WTC11 (cell line): ENCODE data around the gene SLC5A2.

ENCODE experiments used
- JUN ChIP-seq: sonication (generic); formaldehyde crosslinking; IDR thresholded peaks from 2 replicates; pipeline ENCODE4 v1.8.0; 2023; ENCODE audit warnings: mild to moderate bottlenecking, missing genetic modification reagents
- NFE2L1 ChIP-seq: sonication (generic); formaldehyde crosslinking; IDR thresholded peaks from 2 replicates; pipeline ENCODE4 v1.8.1; 2023; ENCODE audit warnings: missing genetic modification reagents
- NFYB ChIP-seq: sonication (generic); formaldehyde crosslinking; conservative IDR thresholded peaks from 2 replicates; pipeline ENCODE4 v1.8.0; 2022; ENCODE audit warnings: low read depth, missing genetic modification reagents
- RELA ChIP-seq: sonication (generic); formaldehyde crosslinking; IDR thresholded peaks from 2 replicates; pipeline ENCODE4 v1.8.1; 2022; ENCODE audit warnings: missing genetic modification reagents, mild to moderate bottlenecking, borderline replicate concordance
- SP1 ChIP-seq: sonication (generic); formaldehyde crosslinking; conservative IDR thresholded peaks from 2 replicates; pipeline ENCODE4 v1.8.1; 2022; ENCODE audit warnings: missing genetic modification reagents
- ZNF121 ChIP-seq: sonication (generic); formaldehyde crosslinking; IDR thresholded peaks from 2 replicates; pipeline ENCODE4 v1.8.0; 2023; ENCODE audit warnings: missing genetic modification reagents
- ZNF263 ChIP-seq: sonication (generic); formaldehyde crosslinking; IDR thresholded peaks from 2 replicates; pipeline ENCODE4 v1.8.1; 2022; ENCODE audit warnings: low read depth, mild to moderate bottlenecking, moderate library complexity, missing genetic modification reagents
- TF ChIP-seq, protein P1 (sequence below): sonication (generic); formaldehyde crosslinking; IDR thresholded peaks from 2 replicates; pipeline ENCODE4 v1.8.1; 2022; ENCODE audit warnings: mild to moderate bottlenecking, missing genetic modification reagents, moderate library complexity, borderline replicate concordance
- TF ChIP-seq, protein P2 (sequence below): sonication (generic); formaldehyde crosslinking; IDR thresholded peaks from 2 replicates; pipeline ENCODE4 v1.8.0; 2023; ENCODE audit warnings: missing genetic modification reagents
- TF ChIP-seq, protein P3 (sequence below): sonication (generic); formaldehyde crosslinking; IDR thresholded peaks from 2 replicates; pipeline ENCODE4 v1.8.0; 2023; ENCODE audit warnings: mild to moderate bottlenecking, missing genetic modification reagents
- TF ChIP-seq, protein P4 (sequence below): fragments of 200-600 bp; IDR thresholded peaks from 2 replicates; pipeline ENCODE4 v1.8.0; 2022; ENCODE audit warnings: antibody characterized with exemption

DNA sequence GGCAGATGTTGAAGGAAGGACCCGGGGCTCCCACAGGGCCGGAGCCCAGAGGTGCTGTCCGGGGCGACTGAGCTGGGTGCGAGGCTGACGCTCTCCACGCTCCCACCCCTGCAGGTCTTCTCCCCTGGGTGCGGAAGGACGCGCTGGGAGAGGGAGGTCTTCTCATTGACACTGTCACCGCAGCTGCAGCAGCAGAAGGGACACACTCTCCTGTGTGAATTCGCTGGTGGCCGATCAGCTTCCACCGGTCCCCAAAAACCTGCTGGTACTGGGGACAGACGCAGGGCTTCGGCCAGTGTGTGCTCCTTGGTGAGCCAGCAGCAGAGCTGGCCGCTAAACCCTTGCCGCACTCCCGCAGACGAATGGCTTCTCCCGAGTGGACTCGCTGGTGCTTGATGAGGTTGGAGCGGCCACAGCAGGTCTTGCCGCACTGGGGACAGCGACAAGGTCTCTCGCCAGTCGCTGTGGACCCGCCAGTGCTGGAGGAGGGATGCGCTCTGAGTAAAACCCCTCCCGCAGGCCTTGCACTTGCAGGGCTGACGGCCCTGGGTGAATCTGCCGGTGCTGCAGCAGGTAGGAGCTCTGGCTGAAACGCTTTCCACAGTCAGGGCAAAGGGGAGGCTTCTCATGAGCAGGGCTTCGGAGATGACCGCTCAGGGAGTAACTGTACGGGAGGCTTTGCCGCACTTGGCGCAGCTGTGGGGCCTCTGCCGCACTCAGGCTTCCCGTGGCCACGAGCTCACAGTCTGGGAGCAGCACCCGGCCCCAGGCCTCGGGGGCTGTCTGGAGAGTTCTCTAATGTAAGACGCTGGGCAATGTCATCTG, 46.5 kb upstream of the SLC5A2 start:
- TF ChIP-seq, protein P1, sequence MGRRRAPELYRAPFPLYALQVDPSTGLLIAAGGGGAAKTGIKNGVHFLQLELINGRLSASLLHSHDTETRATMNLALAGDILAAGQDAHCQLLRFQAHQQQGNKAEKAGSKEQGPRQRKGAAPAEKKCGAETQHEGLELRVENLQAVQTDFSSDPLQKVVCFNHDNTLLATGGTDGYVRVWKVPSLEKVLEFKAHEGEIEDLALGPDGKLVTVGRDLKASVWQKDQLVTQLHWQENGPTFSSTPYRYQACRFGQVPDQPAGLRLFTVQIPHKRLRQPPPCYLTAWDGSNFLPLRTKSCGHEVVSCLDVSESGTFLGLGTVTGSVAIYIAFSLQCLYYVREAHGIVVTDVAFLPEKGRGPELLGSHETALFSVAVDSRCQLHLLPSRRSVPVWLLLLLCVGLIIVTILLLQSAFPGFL (CRISPR knock-in tag) = no peak
- TF ChIP-seq, protein P2, sequence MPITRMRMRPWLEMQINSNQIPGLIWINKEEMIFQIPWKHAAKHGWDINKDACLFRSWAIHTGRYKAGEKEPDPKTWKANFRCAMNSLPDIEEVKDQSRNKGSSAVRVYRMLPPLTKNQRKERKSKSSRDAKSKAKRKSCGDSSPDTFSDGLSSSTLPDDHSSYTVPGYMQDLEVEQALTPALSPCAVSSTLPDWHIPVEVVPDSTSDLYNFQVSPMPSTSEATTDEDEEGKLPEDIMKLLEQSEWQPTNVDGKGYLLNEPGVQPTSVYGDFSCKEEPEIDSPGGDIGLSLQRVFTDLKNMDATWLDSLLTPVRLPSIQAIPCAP (CRISPR knock-in tag) = no peak
- TF ChIP-seq, protein P3, sequence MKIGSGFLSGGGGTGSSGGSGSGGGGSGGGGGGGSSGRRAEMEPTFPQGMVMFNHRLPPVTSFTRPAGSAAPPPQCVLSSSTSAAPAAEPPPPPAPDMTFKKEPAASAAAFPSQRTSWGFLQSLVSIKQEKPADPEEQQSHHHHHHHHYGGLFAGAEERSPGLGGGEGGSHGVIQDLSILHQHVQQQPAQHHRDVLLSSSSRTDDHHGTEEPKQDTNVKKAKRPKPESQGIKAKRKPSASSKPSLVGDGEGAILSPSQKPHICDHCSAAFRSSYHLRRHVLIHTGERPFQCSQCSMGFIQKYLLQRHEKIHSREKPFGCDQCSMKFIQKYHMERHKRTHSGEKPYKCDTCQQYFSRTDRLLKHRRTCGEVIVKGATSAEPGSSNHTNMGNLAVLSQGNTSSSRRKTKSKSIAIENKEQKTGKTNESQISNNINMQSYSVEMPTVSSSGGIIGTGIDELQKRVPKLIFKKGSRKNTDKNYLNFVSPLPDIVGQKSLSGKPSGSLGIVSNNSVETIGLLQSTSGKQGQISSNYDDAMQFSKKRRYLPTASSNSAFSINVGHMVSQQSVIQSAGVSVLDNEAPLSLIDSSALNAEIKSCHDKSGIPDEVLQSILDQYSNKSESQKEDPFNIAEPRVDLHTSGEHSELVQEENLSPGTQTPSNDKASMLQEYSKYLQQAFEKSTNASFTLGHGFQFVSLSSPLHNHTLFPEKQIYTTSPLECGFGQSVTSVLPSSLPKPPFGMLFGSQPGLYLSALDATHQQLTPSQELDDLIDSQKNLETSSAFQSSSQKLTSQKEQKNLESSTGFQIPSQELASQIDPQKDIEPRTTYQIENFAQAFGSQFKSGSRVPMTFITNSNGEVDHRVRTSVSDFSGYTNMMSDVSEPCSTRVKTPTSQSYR (CRISPR knock-in tag) = no peak
- TF ChIP-seq, protein P4, sequence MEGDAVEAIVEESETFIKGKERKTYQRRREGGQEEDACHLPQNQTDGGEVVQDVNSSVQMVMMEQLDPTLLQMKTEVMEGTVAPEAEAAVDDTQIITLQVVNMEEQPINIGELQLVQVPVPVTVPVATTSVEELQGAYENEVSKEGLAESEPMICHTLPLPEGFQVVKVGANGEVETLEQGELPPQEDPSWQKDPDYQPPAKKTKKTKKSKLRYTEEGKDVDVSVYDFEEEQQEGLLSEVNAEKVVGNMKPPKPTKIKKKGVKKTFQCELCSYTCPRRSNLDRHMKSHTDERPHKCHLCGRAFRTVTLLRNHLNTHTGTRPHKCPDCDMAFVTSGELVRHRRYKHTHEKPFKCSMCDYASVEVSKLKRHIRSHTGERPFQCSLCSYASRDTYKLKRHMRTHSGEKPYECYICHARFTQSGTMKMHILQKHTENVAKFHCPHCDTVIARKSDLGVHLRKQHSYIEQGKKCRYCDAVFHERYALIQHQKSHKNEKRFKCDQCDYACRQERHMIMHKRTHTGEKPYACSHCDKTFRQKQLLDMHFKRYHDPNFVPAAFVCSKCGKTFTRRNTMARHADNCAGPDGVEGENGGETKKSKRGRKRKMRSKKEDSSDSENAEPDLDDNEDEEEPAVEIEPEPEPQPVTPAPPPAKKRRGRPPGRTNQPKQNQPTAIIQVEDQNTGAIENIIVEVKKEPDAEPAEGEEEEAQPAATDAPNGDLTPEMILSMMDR = no peak
- TF ChIP-seq NFE2L1 (CRISPR knock-in tag) = no peak
- no peak for TF ChIP-seq ZNF263 (CRISPR knock-in tag)
- TF ChIP-seq RELA (CRISPR knock-in tag) = no peak
- no peak for TF ChIP-seq JUN (CRISPR knock-in tag)
- TF ChIP-seq ZNF121 (CRISPR knock-in tag) = no peak
- no peak for TF ChIP-seq NFYB (CRISPR knock-in tag)
- TF ChIP-seq SP1 = no peak
